ENCODE measurements around the gene TMEM269.

The TMEM269 gene

GRCh38 chr1:42824481-42825035 is 39.8 kb downstream of the TMEM269 start:
- DNase-seq, result no peak

DNA sequence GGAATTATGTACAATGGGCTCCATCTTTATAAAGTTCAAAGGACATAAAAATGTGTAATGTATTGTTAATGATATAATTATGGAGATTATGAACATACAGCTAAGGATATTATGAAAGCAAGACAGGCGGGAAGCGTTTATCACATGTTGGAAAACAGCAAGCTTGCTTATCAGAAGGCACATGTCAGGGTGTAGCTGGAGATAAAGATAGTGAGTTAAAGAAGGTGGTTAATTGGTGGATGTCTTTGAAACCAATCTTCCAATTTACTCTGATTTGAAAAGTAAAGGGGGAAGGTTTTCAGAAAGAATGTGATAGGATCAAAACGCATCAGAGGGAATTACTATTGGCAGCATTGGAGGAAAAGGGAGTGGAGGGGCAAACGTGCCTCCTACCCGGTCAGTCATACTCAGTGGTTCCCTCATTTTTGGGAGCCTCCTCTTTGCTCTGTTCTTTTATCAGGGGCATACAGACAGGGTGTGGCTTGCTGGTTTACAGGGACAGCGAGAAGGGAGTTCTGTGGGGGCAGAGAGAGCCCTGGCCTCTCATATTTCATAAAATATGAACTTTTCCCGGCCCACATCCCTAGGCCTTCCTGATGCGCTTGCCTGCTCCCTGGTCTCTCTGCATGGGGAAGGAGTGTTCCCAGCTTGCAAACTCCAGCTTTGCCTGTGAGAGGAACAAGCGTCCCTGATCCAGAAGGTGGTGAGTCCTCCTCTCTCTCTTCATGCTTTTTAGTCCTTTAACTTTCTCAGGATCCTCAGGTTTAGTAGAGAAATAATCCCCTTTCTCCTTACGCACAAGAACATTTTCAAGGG is 40.5 kb downstream of the TMEM269 start:
- no peak for DNase-seq

DNA sequence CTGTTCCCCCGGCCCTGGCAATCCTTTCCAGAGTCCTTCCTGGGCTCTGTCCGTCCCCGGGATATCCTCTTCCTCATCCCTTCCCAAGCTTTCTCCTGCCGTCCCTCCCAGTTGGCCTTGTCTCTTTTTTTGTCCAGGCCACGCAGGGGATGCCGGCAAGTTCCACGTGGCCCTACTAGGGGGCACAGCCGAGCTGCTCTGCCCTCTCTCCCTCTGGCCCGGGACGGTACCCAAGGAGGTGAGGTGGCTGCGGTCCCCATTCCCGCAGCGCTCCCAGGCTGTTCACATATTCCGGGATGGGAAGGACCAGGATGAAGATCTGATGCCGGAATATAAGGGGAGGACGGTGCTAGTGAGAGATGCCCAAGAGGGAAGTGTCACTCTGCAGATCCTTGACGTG is 45.8 kb downstream of the TMEM269 start:
- no peak for DNase-seq

GRCh38 chr1:42831273-42831672 is 46.5 kb downstream of the TMEM269 start:
- DNase-seq, result no peak

DNA sequence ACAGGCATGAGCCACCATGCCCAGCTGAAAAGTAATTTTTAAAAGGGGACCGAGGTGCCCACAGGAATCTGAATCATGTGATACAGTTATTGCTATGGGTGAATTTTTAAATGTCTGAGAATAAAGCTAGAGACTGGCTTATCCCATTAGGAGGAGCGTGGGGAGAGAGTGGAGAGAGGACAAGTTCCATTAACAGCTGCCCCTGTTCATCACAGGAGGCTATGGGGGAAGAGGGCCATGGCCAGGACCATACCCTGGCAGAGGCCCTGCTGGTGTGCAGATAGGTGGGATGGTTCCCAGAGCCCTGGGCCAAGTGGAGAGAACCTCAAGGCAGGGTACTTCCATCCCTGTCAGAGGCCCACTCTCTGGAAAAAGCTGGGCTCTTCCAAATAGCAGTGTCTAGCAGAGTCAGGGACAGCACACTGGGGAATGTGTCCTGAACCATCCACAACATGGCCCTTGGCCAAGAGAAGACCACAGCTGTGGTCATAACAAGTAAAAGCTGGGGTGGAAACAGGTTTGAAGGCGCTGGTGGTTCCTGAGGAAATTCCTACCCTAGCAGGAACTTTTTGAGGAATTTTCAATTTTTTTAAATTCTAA is 48.0 kb downstream of the TMEM269 start:
- DNase-seq, result no peak

DNA sequence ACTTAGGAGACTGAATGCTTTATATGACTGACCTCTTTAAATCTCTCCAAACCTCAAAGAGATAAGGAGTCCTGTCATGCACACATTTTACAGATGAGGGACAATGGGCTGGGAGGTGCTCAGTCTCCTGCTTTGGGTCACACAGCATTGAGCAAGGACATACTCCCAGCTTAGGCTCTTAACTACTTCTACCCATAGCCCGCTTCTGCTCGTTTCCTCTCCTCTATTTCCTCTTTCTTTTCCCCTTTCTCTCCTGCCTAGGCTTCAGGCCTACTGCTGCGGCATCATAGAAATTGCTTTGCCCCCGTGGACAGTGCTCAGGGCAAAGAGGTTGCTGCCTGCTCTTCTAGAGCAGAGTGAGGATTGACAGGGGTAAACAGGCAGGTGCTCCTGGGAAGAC is 49.2 kb downstream of the TMEM269 start:
- DNase-seq, result no peak

- DNase-seq, result no peak
Measured at GRCh38 chr1:42834803-42835202, 50.0 kb downstream of the TMEM269 start.

DNA sequence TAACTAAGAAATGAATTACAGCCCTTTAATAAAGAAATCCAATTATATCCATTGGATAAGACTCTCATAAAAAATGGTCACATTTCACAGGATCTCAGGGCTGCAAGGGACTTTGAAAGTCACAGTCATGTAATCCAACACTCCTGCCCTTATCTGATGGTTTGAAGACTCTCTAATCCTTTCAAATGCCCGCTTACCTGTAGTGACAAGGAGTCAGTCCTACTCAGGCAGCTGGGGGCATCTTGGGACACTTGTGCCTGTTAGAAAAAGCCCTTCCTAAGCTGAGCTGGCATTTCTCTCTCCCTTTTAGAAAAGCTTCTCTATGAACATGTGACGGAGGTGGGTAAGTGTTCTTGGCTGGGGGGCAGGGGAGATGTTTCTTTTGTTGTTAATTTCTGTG is 50.6 kb downstream of the TMEM269 start:
- no peak for DNase-seq

- no peak for DNase-seq
Measured at GRCh38 chr1:42837709-42838108, 52.9 kb downstream of the TMEM269 start.

DNA sequence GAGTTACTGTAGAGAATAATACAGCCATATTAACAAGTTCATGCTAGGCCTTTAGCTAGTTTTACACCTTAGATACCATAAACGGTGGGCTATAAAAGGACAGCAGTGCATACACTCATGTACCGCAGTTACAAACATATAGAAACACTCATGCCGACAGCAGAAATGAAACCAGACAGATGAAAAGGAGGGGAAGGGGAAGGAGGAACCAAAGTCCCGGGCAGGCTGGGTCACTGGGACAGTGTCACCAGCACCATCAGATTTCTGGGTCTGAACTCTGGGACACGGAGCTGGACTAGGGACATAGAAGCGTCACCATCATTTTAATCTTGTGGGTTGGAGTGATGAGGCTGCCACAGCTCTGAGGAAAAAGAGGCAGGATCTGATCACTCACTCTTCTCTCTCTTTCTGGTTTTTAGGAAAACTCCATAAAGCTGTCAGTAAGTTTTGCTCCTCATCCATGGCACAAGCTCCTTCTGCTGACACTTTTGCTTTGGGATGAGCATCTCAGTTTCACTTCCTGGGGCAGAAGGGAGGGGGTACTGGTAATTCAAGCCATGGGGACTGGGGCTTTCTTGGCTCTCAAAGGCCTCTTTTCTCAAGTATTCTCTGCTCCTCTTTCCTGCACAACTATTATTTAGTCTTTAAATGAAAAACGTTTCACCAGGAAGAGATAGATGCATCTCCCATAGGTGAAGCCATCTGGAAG is 53.8 kb downstream of the TMEM269 start:
- DNase-seq, result no peak

DNA sequence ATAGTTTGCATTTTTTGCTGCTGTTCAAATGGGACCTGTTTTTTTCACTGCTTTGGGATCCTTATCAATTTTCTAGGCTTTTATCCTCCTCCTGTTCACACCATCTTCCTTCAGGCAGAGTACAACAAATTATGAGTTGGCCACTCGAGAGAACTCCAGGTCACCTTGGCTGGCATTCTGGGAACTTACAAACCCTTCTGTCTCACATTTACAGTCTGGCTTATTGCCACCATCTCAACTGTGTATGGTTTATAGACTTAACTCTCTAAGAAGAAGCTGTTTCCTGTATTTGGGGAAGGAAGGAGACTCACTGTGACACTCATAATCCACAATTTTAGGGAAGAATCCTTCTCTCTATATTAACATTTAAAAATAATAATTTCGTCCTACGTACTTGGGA is 56.2 kb downstream of the TMEM269 start:
- no peak for DNase-seq

DNA sequence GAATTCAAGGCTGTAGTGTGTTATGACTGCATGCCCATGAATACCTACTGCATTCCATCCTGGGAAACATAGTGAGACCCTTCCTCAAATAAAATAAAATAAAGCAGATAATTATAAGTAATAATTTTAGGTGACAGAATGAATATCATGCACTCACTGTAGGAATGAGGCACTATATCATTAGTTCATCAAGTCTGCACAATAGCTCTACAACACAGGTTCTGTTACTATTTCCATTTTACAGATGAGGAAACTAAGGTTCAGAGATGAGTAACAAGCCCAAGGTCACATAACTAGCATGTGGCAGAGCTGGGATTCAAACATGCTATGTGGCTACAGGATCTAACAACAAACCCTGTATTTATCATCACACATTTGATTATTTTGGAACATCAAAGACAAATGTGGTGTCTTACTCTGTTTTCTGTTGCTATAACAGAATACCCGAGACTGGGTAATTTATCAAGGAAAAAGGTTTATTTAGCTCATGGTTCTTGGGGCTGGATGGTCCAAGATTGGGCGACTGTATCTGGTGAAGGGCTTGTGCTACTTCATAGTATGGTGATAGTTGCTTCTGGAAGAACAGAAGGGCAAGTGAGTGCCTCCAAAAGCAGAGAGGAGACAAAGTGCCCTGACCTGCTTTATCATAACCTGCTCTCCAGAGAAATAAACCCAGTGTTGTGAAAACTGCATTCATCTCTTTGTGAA is 56.8 kb downstream of the TMEM269 start:
- DNase-seq, result no peak

GRCh38 chr1:42844592-42845140 is 59.9 kb downstream of the TMEM269 start:
- no peak for DNase-seq

DNA sequence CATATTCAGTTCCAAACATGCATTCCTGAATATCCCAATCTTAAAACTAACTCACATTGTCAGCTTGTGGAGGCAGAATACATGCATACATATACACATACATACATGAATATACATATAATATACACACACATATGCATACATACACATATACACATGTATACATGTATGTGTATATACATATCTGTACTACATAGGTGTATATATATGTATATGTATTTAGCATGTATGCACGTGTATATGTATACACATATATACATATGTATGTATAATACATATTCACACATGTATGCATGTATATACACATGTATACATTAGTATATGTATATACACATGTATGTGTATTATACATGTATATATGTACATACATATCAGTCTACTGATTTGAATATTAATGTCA is 60.4 kb downstream of the TMEM269 start:
- no peak for DNase-seq

DNA sequence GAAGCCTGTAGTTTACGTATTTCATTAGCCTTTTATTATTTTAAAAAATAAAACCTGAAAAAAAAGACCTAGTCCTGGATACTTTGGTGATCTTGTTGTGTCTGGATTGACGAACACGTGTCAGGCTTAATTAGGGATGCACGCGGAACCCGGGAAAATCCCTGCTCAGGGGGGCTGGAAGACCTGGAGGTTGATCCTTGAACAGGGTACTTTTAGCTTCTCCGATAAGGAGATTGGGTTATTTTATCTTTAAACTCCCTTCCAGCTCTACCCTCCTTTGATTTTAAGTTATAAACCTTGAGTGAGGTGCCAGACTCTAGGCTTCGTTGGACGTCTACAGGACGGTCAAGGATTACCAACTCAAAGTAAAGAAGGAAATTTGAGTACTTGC is 61.1 kb downstream of the TMEM269 start:
- no peak for DNase-seq

DNA sequence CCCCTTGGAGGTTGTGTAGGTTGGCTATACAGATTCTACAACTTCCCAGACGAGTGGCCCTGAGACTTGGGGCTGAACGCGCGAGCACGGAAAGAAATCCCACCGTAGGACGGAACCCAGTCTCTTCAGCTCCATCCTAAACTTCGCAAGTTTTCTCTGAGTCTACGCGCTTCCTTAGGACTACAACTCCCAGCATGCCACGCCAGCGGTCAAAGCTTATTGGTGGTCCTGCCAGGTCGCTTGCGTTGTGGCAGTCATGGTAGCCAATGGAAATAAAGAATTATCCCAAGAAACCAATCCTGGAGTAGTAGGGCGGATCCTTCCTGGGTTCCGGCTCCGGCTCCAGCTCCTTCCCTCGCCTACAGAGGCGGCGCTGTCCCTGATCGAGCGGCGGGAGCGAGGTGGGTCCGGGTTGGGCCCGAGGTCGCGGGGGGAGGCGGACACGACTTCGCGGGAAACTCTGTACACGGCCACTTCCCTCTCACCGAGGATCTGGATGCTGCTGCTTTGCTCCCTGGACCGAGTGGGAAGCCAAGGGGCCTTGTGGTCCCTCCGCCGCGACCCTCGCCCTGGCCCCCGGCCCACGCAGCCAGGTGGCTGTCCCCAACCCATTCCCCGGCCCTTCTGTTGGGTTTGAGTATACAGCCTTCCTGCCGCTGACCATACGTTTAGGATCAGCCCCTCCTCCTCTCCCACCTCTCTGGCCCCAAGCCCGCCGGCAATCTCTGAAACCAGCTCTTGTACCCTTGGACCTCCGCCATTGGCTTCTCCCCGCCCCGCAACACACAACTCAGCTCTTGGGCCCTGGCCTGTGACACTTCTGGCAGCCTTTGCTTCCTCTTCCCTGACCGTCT is 61.7 kb downstream of the TMEM269 start, which contains the start of gene ZNF691:
Gene ZNF691 (plus strand): TSS at position 357 of the 854 bp plus-strand sequence. CDS start 3,046 bp downstream, outside the sequence.
- DNase-seq, result peak; percentile 67 to 98 (median 86)

GRCh38 chr1:42847111-42847595 is 62.4 kb downstream of the TMEM269 start:
- peak in 1 of 5 experiments; percentile 21 for DNase-seq

- peak in 1 of 5 experiments; percentile 62 for DNase-seq
Measured at GRCh38 chr1:42847721-42848460, 63.1 kb downstream of the TMEM269 start.

DNA sequence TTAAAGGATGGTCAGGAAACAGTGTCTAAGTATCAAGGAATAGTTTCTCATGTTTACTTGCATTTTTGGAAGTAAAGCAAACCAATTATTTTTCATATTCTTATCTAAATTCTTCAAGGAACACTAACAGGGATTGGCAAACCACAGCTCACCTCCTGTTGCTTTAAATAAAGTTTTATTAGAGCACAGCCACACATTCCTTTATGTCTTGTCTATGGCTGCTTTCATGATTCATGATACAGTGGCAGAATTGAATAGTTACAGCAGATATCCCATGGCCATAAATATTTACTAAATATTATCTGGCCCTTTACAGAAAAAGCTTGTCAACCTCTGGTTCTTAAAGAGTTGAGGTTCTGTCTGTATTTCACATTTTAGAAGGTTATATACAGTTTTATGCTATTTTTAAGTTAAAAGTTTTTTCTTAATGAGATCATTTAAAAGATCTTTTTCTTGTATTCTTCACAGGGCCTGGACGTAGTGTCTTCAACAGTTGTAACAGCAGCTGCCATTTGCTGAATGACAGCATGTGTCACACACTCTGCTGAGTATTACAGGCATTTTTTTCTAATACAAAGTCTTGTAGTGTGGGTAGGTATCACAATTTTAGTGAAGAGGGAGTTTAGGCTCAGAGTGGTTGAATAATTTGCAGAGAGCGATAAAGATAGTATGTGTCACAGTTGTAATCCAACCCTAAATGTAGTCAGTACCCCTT is 64.2 kb downstream of the TMEM269 start:
- DNase-seq, result no peak

- DNase-seq, result no peak
Measured at GRCh38 chr1:42849944-42850343, 65.2 kb downstream of the TMEM269 start.

All from T-helper 2 cell (primary cell).